SK-N-SH (cell line): ENCODE data around the gene OST4. TPM values are rescaled to one million over a fixed set of nuclear protein-coding genes. Genes with fewer than 3 reads are reported as not detected.

Experiments
- CTCF ChIA-PET: fragments of 300-600, 350-600 bp; formaldehyde crosslinking; extraction: SDS; loops from one replicate; lab custom pipeline; 2021; lab: Yijun Ruan, JAX
- POLR2A ChIA-PET: fragments of 350-600 bp; sonication (Branson Sonifier 250); formaldehyde crosslinking; extraction: SDS; loops from one replicate; lab custom pipeline; 2020; ENCODE audit warnings: antibody characterized with exemption, inconsistent platforms; lab: Yijun Ruan, JAX
- DNase-seq: peaks from one replicate; pipeline ENCODE4 v3.0.0; 2012
- H2AFZ ChIP-seq: fragments of 200-600 bp; sonication (generic); 2 replicates; pipeline ENCODE4 v1.8.1; 2016; ENCODE audit warnings: antibody characterized with exemption, mild to moderate bottlenecking, low read depth
- H3F3A ChIP-seq: fragments of 200-600 bp; sonication (generic); replicated peaks from 2 replicates; pipeline ENCODE3; 2016; ENCODE audit warnings: antibody characterized with exemption, mild to moderate bottlenecking; ENCODE audit not compliant: insufficient read depth
- H3K27ac ChIP-seq, 2 experiments: fragments of 200-500 bp in 1 of 2; fragments of 200-600 bp in 1 of 2; sonication (Bioruptor generic) in 1 of 2; sonication (generic), shearing (Covaris generic) in 1 of 2; 2 replicates each; pipeline versions ENCODE4 v1.5.1 to v1.6.1; 2014 to 2016; ENCODE audit warnings: low read depth in 2 of 2, inconsistent platforms in 1 of 2, low read length in 1 of 2, mild to moderate bottlenecking in 1 of 2, mixed read lengths in 1 of 2
- H3K27me3 ChIP-seq: fragments of 200-600 bp; sonication (generic), shearing (Covaris generic); 2 replicates; pipeline ENCODE4 v1.6.1; 2016; ENCODE audit warnings: mixed run types; ENCODE audit not compliant: insufficient read depth
- H3K36me3 ChIP-seq, 2 experiments: fragments of 200-500 bp in 1 of 2; fragments of 200-600 bp in 1 of 2; sonication (Bioruptor generic) in 1 of 2; sonication (generic) in 1 of 2; replicated peaks in 1 of 2; 2 replicates each; pipeline versions ENCODE3 to v1.5.1; 2014 to 2016; ENCODE audit warnings: low read length in 1 of 2, mild to moderate bottlenecking in 1 of 2; ENCODE audit not compliant: insufficient read depth in 2 of 2, control insufficient read depth in 1 of 2
- H3K4me1 ChIP-seq, 2 experiments: fragments of 200-500 bp in 1 of 2; fragments of 200-600 bp in 1 of 2; sonication (Bioruptor generic) in 1 of 2; sonication (generic), shearing (Covaris generic) in 1 of 2; 2 replicates each; pipeline versions ENCODE4 v1.5.1 to v1.6.1; 2014 to 2016; ENCODE audit warnings: low read depth in 1 of 2, low read length in 1 of 2, mixed run types in 1 of 2; ENCODE audit not compliant: insufficient read depth in 2 of 2, control insufficient read depth in 1 of 2
- H3K4me2 ChIP-seq: fragments of 200-600 bp; sonication (generic), shearing (Covaris generic); 2 replicates; pipeline ENCODE4 v1.6.1; 2017; ENCODE audit warnings: mixed run types
- H3K4me3 ChIP-seq, 2 experiments: fragments of 200-500 bp in 1 of 2; fragments of 200-600 bp in 1 of 2; sonication (Bioruptor generic) in 1 of 2; sonication (generic), shearing (Covaris generic) in 1 of 2; 2 replicates each; pipeline versions ENCODE4 v1.5.1 to v1.8.1; 2014 to 2016; ENCODE audit warnings: low read depth in 2 of 2, inconsistent platforms in 1 of 2, low read length in 1 of 2, mild to moderate bottlenecking in 1 of 2, mixed read lengths in 1 of 2, moderate library complexity in 1 of 2
- H3K79me2 ChIP-seq: fragments of 200-600 bp; sonication (generic); 2 replicates; pipeline ENCODE4 v1.8.1; 2017; ENCODE audit warnings: mild to moderate bottlenecking; ENCODE audit not compliant: insufficient read depth
- H3K9ac ChIP-seq: fragments of 200-600 bp; sonication (generic); 2 replicates; pipeline ENCODE4 v1.6.1; 2017; ENCODE audit warnings: mixed run types
- H3K9me2 ChIP-seq: fragments of 200-600 bp; sonication (generic); 2 replicates; pipeline ENCODE4 v1.6.1; 2017; ENCODE audit warnings: mixed run types
- H3K9me3 ChIP-seq: fragments of 200-600 bp; sonication (generic); 2 replicates; pipeline ENCODE4 v1.6.1; 2017; ENCODE audit warnings: mixed run types, mild to moderate bottlenecking, moderate library complexity
- H4K20me1 ChIP-seq: fragments of 200-600 bp; sonication (generic); 2 replicates; pipeline ENCODE4 v1.6.1; 2017; ENCODE audit warnings: mild to moderate bottlenecking, mixed run types; ENCODE audit not compliant: insufficient read depth
- ELF1 ChIP-seq: IDR thresholded peaks from 2 replicates; pipeline ENCODE4 v1.4.0; 2012
- EZH2phosphoT487 ChIP-seq: fragments of 200-600 bp; sonication (generic); IDR thresholded peaks from 2 replicates; pipeline ENCODE4 v1.6.1; 2017; ENCODE audit warnings: low read depth, mixed run types, mild to moderate bottlenecking, antibody characterized with exemption, moderate library complexity, borderline replicate concordance
- FOXJ3 ChIP-seq: sonication (generic); formaldehyde crosslinking; IDR thresholded peaks from 2 replicates; pipeline ENCODE4 v1.5.1; 2020; ENCODE audit warnings: mild to moderate bottlenecking, missing genetic modification reagents
- FOXM1 ChIP-seq: IDR thresholded peaks from 2 replicates; pipeline ENCODE4 v1.4.0; 2012; ENCODE audit warnings: low read depth, mild to moderate bottlenecking
- GABPA ChIP-seq: IDR thresholded peaks from 2 replicates; pipeline ENCODE4 v1.4.0; 2012; ENCODE audit warnings: low read depth, mild to moderate bottlenecking
- GATA2 ChIP-seq: sonication (generic); formaldehyde crosslinking; IDR thresholded peaks from 2 replicates; pipeline ENCODE4 v1.5.0; 2020; ENCODE audit warnings: mild to moderate bottlenecking, missing genetic modification reagents
- JUND ChIP-seq: IDR thresholded peaks from 2 replicates; pipeline ENCODE4 v1.4.0; 2012
- MAX ChIP-seq: IDR thresholded peaks from 2 replicates; pipeline ENCODE4 v1.4.0; 2012; ENCODE audit warnings: low read depth
- MEF2A ChIP-seq: IDR thresholded peaks from 2 replicates; pipeline ENCODE4 v1.4.0; 2012; ENCODE audit warnings: low read depth, borderline replicate concordance
- MXI1 ChIP-seq: IDR thresholded peaks from 2 replicates; pipeline ENCODE4 v1.6.1; 2012; ENCODE audit warnings: mild to moderate bottlenecking, low read depth, low read length, improper control_type of control experiment
- NFIC ChIP-seq: IDR thresholded peaks from 2 replicates; pipeline ENCODE4 v1.4.0; 2012; ENCODE audit warnings: borderline replicate concordance
- NRF1 ChIP-seq: IDR thresholded peaks from 2 replicates; pipeline ENCODE4 v1.6.1; 2012; ENCODE audit warnings: low read depth, mild to moderate bottlenecking, low read length
- PBX3 ChIP-seq: IDR thresholded peaks from 2 replicates; pipeline ENCODE4; 2012
- RCOR1 ChIP-seq: fragments of 150-350 bp; IDR thresholded peaks from 2 replicates; pipeline ENCODE4 v1.6.1; 2017; ENCODE audit warnings: antibody characterized with exemption, low read length
- RFX5 ChIP-seq: IDR thresholded peaks from 2 replicates; pipeline ENCODE4 v1.6.1; 2012; ENCODE audit warnings: mild to moderate bottlenecking, improper control_type of control experiment, low read length
- RXRA ChIP-seq: IDR thresholded peaks from 2 replicates; pipeline ENCODE4 v1.4.0; 2012; ENCODE audit warnings: low read depth, mild to moderate bottlenecking, borderline replicate concordance
- SIN3A ChIP-seq: IDR thresholded peaks from 2 replicates; pipeline ENCODE4 v1.6.1; 2012; ENCODE audit warnings: low read depth, mild to moderate bottlenecking, low read length, moderate library complexity, borderline replicate concordance
- TCF12 ChIP-seq: IDR thresholded peaks from 2 replicates; pipeline ENCODE4 v1.4.0; 2012
- TEAD4 ChIP-seq: IDR thresholded peaks from 2 replicates; pipeline ENCODE4 v1.4.0; 2012; ENCODE audit warnings: mild to moderate bottlenecking, borderline replicate concordance; ENCODE audit not compliant: insufficient read depth
- USF1 ChIP-seq: IDR thresholded peaks from 2 replicates; pipeline ENCODE4 v1.4.0; 2012; ENCODE audit warnings: low read depth, borderline replicate concordance
- WGBS: methylation state at CpG from one replicate; pipeline ENCODE4 v1.1.6; 2017; ENCODE audit warnings: low lambda C conversion rate; 5-methylcytosine and 5-hydroxymethylcytosine counted together
- polyA plus RNA-seq, 3 experiments: library from polyadenylated mRNA; depleted of rRNA; stranded (reverse); fragments of >200 nt; gene quantifications; 2 replicates each; pipeline ENCODE4 v1.2.3, GENCODE V29; 2012
- TF ChIP-seq, protein P1 (sequence below): IDR thresholded peaks from 2 replicates; pipeline ENCODE4 v1.4.0; 2012; ENCODE audit warnings: low read depth, borderline replicate concordance
- TF ChIP-seq, protein P2 (sequence below): fragments of 150-350 bp; IDR thresholded peaks from 2 replicates; pipeline ENCODE4 v1.6.1; 2016; ENCODE audit warnings: mild to moderate bottlenecking, low read depth, low read length
- TF ChIP-seq, protein P3 (sequence below): fragments of 150-350 bp; IDR thresholded peaks from 2 replicates; pipeline ENCODE4 v1.6.1; 2017; ENCODE audit warnings: antibody characterized with exemption, low read length, low read depth, borderline replicate concordance
- TF ChIP-seq, protein P4 (sequence below): fragments of 200-600 bp; sonication (generic); IDR thresholded peaks from 2 replicates; pipeline ENCODE4 v1.6.1; 2017; ENCODE audit warnings: antibody characterized with exemption, mild to moderate bottlenecking, moderate library complexity

Gene OST4
- polyA plus RNA-seq, 1 of the 3 experiments (the other 2 are of a cell fraction) = 1,851 TPM

DNA sequence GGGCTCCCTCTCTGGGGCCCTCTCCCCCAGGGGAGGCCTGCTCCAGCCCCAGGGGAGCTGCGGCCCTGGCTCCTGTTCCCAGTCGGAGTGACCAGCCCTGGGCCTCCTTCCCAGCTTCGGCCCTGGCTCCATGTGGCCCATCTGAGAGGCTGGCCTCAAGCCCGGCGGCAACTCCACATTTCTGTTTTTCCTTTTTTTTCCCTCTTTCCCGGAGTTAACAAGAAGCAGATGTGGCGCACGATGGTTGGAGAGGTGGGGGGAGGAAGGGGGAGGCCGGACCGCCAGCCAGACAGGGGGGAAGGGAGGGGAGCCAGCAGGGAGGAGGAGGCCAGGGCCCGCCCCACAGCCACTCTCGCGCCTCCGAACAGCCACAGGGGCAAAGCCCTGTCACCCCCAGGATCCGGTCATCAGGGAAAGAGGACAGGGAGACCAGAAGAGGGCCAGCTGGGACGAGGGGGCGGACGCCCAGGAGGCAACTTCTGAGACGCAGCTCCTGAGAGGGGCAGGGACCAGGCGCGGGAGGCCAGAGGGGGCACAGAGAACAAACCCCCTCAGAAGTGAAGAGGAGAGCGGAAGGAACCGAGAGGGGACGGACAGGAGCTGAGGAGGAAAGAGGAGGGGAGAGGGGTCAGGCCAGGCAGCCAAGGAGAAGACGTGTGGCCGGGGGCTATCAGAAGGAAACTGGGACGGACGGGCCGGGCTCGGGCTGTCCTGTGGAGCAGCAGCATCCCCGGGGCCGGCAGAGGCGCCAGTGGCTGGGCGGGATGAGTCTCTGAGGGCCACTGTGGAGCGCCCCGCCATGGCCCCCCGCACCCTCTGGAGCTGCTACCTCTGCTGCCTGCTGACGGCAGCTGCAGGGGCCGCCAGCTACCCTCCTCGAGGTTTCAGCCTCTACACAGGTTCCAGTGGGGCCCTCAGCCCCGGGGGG, 7.1 kb upstream of the OST4 start, which contains the start of gene EMILIN1:
TSS of gene EMILIN1 (plus strand) at position 349 of the 928 bp plus-strand sequence. CDS start at position 800, 451 bp downstream.
- Histone ChIP-seq H3K79me2 (peaks cover 32% of the 10 kb centered on the region), H3K27ac (peak within 1 kb of the TSS; percentile 79 to 99), H3K27me3 (no peaks in the 10 kb centered on the region), H2AFZ (peak within 1 kb of the TSS; percentile 90; the same call in 1 of the 2 replicates), H3K4me2 (peak within 1 kb of the TSS; percentile 100), H3K4me1 (peaks cover 36 to 76% of the 10 kb centered on the region in 2 experiments), H3K9ac (peak within 1 kb of the TSS; percentile 83), H3F3A (peaks cover 10% of the 10 kb centered on the region), H3K9me3 (no peaks in the 10 kb centered on the region), H4K20me1 (peaks cover 12% of the 10 kb centered on the region; the same call in 1 of the 2 replicates), H3K9me2 (no peaks in the 10 kb centered on the region), H3K36me3 (peaks cover 16 to 22% of the 10 kb centered on the region in 2 experiments), H3K4me3 (peak within 1 kb of the TSS; percentile 79 to 93)
- DNase-seq = peak; percentile 97
- WGBS = 13% methylated on average over 29 of the region's 41 CpGs
- ChIA-PET POLR2A (interaction anchor here (0.5 to 4.0 kb wide), 12 partner anchors 9 to 278 kb away, joined by 3 to 42 read pairs (median 3); partner anchors contain the start of genes AGBL5, ATRAID, GTF3C2 and KHK), CTCF (interaction anchor here (0.5 to 14.6 kb wide), 16 partner anchors 9 to 1395 kb away, joined by 3 to 227 read pairs (median 7); partner anchors contain the start of genes AGBL5, OST4 and TMEM214)
- TF ChIP-seq NFIC (peak; percentile 91), RFX5 (no peak), MXI1 (peak; percentile 95), NRF1 (no peak), SIN3A (peak; percentile 86; the same call in 1 of the 2 replicates), EZH2phosphoT487 (no peak), JUND (no peak; the same call in 1 of the 2 replicates), RCOR1 (peak; percentile 94), MEF2A (no peak), GABPA (peak; percentile 30), RXRA (no peak; the same call in 1 of the 2 replicates), TCF12 (peak; percentile 99), FOXJ3 (peak; percentile 91), ELF1 (peak; percentile 42; the same call in 1 of the 2 replicates), FOXM1 (no peak; the same call in 1 of the 2 replicates), USF1 (0 out of 2 replicates have a peak, but pooled peaks have one; percentile 64), PBX3 (peak; percentile 56), MAX (peak; percentile 99), TEAD4 (peak; percentile 67; the same call in 1 of the 2 replicates), GATA2 (CRISPR knock-in tag) (no peak)
- TF ChIP-seq, protein P1, sequence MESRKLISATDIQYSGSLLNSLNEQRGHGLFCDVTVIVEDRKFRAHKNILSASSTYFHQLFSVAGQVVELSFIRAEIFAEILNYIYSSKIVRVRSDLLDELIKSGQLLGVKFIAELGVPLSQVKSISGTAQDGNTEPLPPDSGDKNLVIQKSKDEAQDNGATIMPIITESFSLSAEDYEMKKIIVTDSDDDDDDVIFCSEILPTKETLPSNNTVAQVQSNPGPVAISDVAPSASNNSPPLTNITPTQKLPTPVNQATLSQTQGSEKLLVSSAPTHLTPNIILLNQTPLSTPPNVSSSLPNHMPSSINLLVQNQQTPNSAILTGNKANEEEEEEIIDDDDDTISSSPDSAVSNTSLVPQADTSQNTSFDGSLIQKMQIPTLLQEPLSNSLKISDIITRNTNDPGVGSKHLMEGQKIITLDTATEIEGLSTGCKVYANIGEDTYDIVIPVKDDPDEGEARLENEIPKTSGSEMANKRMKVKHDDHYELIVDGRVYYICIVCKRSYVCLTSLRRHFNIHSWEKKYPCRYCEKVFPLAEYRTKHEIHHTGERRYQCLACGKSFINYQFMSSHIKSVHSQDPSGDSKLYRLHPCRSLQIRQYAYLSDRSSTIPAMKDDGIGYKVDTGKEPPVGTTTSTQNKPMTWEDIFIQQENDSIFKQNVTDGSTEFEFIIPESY = no peak
- TF ChIP-seq, protein P2, sequence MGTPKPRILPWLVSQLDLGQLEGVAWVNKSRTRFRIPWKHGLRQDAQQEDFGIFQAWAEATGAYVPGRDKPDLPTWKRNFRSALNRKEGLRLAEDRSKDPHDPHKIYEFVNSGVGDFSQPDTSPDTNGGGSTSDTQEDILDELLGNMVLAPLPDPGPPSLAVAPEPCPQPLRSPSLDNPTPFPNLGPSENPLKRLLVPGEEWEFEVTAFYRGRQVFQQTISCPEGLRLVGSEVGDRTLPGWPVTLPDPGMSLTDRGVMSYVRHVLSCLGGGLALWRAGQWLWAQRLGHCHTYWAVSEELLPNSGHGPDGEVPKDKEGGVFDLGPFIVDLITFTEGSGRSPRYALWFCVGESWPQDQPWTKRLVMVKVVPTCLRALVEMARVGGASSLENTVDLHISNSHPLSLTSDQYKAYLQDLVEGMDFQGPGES = no peak
- TF ChIP-seq, protein P3, sequence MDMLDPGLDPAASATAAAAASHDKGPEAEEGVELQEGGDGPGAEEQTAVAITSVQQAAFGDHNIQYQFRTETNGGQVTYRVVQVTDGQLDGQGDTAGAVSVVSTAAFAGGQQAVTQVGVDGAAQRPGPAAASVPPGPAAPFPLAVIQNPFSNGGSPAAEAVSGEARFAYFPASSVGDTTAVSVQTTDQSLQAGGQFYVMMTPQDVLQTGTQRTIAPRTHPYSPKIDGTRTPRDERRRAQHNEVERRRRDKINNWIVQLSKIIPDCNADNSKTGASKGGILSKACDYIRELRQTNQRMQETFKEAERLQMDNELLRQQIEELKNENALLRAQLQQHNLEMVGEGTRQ = no peak
- TF ChIP-seq, protein P4, sequence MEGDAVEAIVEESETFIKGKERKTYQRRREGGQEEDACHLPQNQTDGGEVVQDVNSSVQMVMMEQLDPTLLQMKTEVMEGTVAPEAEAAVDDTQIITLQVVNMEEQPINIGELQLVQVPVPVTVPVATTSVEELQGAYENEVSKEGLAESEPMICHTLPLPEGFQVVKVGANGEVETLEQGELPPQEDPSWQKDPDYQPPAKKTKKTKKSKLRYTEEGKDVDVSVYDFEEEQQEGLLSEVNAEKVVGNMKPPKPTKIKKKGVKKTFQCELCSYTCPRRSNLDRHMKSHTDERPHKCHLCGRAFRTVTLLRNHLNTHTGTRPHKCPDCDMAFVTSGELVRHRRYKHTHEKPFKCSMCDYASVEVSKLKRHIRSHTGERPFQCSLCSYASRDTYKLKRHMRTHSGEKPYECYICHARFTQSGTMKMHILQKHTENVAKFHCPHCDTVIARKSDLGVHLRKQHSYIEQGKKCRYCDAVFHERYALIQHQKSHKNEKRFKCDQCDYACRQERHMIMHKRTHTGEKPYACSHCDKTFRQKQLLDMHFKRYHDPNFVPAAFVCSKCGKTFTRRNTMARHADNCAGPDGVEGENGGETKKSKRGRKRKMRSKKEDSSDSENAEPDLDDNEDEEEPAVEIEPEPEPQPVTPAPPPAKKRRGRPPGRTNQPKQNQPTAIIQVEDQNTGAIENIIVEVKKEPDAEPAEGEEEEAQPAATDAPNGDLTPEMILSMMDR = peak; percentile 24
